HG02981 (cell line): Measurements from ENCODE around the gene SESN1.
"Not testable (repeated sequence)": the region's sequence is repeated elsewhere in the genome, so short reads cannot be mapped to it uniquely, and the experiment has no call there.

ENCODE experiments used
- ATAC-seq: cut with Tn5 transposase; IDR thresholded peaks from one replicate; pipeline ENCODE4 v1.9.1; 2021; ENCODE audit warnings: mild to moderate bottlenecking, moderate library complexity; ENCODE audit not compliant: unreplicated experiment

The SESN1 gene

DNA sequence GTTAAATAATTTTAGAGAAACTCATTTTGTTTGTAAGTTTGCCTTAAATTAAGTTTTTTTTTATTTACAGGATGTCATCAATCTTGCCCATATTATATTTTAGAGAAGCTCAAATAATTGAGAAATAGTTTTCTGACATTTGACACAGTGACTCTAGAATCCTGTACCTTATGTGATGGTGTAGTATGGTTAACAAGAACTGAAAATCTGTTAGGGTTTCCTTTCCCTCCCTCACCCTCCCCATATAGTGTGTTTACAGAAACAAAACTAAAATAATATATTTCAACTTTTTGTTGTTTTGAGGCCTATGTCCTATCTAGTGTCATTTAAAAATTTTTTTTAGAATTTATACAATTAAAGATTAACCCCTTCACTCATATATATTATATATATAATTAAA lies 91.8 kb downstream of the SESN1 start:
- ATAC-seq, result no peak

DNA sequence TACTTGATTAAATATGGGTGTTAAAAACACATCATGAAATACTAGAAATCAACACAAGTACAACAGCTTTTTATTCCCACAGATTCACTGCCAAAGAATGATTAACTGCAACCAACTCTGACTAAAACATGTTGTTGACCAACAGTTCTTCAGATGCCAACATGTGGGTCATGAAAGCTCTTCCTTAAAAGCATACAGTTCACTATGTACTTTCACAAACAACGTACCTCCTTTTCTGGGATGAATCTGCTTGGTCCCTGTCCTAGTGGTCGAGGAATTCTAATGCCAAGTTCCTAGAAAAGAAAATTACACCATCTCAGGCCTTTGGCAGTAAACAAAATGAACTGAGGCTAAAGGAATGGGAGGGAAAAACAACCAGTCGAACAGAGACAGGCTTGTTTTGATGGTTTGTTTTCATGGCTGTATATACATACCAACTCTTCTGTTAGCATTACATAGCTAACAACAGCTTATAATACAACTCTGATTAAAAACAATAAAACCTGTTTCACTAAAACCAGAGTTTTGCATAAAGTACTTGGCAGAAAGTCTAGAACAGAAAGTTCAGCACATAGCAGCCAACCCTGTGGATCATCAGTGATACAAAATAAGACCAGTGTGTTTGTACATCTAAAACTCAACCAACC lies 92.5 kb downstream of the SESN1 start:
- no peak for ATAC-seq

- ATAC-seq, result no peak
Observed at GRCh38 chr6:109001291-109001894, 93.3 kb downstream of the SESN1 start.

DNA sequence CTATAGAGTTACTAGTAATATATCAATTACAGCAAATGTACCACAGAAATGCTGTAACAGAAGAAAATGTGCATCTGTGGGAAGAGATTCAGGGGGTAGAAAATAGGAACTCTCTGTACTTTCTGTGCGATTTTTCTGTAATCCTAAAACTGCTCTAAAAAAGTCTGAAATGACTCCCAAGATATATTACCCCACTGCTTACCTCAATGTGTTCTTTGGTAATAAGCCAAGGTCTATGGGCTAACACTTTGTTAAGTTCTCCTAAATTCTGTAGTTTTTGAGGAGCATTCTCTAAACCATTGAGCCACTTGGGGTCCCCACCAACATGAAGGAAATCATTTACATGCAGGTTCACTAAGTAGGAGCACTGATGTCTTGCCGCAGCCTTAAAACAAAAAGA lies 94.4 kb downstream of the SESN1 start:
- no peak for ATAC-seq

GRCh38 chr6:108999428-108999827 lies 95.2 kb downstream of the SESN1 start:
- ATAC-seq, result no peak

- no peak for ATAC-seq
Observed at GRCh38 chr6:108998485-108998884, 96.2 kb downstream of the SESN1 start.

DNA sequence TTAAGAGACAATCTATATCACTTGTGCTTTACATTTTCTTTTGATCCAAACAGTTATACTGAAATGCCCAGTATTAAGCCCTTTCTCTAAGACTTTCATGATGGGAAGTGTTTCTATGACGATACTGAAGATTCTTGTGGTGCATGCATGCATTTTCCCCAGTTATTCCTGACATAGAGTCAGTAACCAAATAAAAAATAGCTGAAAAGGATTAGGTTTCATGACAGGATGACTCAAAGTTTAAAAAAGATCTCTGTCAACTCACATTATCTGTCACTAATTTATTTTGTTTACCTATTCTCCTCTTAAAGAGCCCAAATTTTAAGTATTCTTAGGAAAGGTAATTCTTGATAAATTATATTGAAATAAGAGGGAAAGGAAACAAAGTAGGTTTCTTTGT lies 98.4 kb downstream of the SESN1 start:
- ATAC-seq, result no peak

DNA sequence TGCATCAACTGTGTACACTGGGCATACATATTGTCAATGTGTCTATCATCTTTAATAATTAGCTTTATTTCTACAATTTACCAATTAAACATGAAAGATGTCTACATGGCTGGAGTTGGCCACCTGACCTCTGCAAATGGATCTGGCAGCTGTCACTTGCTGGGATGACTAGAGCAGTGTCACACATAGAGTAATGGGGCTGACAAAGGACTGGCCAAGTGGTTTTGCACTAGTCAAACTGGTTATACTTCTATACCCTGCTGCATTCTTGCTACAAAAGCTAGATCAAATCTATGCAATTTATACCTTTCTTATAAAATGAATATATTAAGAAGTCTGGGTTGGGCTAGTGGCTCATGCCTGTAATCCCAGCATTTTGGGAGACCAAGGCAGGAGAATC lies 99.3 kb downstream of the SESN1 start:
- ATAC-seq, result no peak

DNA sequence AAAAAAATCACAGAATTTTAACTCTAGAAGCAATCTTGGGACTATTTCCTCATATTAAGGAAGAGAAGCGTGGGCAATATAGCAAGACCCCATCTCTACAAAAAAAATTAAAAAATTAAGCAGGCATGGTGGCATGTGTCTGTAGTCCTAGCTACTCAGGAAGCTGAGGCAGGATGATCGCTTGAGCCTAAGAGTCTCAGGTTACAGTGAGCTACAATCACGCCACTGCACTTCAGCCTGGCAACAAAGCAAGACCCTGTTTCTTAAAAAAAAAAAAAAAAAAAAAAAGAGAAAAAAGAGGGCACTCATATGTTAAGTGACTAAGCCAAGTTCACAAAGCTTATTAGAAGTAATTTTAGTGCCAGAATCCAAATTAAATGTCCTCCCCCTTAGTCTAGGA lies 100.8 kb downstream of the SESN1 start:
- ATAC-seq, result no peak

DNA sequence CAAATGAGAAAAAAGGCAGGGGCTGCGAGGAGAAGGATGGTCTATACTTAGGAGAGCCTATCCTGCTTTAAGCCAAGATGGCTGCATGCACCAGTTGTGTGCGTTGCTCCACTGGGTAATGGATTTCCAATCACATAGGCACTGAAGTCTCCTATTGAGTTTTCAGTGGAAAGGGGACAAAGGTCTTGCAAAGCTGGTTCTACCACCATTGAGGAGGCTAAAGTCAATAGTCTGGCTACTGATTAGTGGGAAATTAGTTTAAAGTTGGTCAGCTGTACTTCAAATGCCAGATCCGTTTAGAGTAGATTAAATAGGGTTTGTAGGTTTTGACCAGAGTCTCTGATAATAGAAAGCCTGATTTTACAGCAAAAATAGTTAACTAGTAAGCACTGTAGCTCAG lies 104.9 kb downstream of the SESN1 start:
- no peak for ATAC-seq

DNA sequence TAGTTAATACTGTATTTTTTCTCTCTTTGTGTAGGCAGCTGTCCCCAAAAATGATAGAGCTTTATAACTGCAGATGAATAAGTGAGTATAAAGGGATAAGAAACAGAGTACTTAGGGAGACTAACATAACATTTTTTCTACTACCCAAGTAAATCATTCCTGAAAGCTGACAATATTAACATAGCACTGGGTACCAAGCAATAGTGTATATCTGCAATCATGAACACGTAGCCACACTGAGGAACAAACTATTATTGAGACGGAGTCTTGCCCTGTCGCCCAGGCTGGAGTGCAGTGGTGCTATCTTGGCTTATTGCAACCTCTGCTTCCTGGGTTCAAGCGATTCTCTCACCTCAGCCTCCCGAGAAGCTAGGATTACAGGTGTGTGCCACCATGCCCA lies 105.9 kb downstream of the SESN1 start:
- ATAC-seq, result no peak

- no peak for ATAC-seq
Observed at GRCh38 chr6:108988296-108988695, 106.3 kb downstream of the SESN1 start.

GRCh38 chr6:108987156-108987555 lies 107.5 kb downstream of the SESN1 start:
- no peak for ATAC-seq

GRCh38 chr6:108985301-108985700 lies 109.3 kb downstream of the SESN1 start:
- ATAC-seq, result no peak

DNA sequence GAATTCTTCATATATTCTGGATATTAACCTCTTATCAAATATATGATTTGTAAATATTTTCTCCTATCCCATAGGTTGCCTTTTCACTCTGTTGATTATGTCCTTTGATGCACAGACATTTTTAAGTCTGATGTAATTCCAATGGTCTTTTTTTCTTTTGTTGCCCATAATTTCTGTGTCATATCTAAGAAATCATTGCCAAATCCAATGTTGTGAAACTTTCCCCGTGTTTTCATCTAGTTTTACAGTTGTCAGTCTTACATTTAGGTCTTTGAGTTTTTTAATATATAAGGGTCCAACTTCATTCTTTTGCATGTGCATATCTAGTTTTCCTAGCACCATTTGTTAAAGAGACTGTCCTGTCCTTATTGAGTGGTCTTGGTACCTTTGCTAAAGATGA lies 111.5 kb downstream of the SESN1 start:
- no peak for ATAC-seq

DNA sequence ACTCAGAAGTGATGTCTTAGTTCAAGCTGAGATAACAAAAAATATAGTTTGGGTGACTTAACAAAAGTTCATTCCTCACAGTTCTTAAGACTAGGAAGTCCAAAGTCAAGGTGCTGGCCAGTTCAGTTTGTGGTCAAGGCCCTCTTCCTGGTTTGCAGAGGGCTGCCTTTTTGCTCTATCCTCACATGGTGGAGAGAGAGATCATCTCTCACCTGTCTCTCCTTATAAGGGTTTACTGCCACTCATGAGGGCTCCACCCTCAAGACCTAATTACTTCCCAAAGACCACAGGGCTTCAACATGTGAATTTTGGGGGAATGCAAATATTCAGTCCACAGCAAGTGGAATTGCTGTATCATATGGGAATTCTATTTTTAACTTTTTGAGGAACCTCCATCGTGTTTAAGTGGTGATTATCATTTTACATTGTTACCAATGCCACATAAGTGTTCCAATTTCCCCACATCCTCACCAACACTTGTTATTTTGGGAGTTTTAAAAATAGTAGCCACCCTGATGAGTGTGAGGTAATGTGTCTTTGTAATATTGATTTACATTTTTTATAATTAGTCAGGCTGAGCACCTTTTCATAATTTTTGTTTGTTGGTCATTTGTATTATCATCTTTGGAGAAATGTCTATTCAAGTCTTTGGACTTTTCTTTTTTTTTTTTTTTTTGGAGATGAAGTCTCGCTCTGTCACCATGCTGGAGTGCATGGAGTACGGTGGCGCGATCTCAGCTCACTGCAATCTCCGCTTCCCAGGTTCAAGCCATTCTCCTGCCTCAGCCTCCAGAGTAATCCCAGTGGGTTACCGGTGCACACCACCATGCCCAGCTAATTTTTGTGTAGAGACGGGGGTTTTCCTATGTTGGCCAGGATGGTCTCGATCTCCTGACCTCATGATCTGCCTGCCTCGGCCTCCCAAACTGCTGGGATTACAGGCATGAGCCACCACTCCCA lies 112.2 kb downstream of the SESN1 start:
- ATAC-seq, result no peak

DNA sequence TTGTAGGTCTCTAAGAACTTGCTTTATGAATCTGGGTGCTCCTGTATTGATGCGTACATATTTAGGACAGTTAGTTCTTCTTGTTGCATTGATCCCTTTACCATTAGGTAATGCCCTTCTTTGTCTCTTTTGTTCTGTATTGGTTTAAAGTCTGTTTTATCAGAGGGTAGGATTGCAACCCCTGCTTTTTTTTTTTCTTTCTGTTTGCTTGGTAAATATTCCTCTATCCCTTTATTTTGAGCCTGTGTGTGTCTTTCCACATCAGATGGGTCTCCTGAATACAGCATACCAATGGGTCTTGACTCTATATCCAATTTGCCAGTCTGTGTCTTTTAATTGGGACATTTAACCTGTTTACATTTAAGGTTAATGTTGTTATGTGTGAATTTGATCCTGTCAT lies 116.0 kb downstream of the SESN1 start:
- not testable (repeated sequence) for ATAC-seq

GRCh38 chr6:108974201-108974600 lies 120.4 kb downstream of the SESN1 start:
- no peak for ATAC-seq

GRCh38 chr6:108969776-108970175 lies 124.9 kb downstream of the SESN1 start:
- ATAC-seq, result no peak

DNA sequence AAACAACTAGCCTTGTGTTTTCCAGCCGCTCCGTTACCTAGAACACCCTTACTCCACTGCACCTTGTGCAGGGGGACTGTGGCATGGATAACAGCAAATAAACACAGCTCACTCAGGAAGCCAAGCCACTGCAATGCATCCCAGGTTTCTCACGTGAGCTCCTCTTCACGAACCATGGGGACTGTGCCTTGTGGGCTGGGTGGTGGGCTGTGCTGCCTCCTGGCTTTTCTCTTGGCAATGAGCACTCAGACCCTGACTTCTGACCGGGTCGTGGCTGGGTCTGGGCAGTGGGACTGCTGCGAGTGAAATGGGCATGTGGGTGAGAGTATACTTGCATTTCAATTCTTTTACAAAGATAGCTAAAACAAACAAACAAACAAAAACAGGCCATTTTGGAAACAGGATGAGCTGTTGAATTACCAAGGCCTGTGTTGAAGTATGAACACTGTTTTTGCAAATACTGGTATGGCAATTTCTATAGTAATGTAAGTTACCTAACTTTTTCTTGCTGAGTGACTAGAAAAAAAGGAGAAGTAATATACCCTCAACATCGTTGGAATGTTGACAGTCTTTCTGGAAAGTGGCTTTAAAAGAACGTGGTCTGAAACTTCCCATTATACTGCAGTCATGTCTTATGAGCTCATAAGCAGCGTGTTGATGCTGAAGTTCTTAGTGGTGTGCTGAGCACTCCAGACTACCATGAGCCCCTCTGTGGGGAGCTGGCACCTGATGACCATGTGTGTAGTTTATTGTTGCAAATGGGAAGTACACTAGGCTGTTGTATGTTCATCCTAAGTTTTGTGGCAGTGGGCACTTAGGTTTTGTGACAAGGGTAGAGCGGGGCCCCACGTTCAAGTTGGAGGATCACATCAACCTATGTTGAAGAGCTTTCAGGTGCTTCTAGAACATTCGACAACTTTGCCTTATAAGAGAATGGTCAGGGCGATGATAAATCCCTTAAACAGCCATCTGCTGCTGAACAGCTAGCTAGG lies 126.0 kb downstream of the SESN1 start:
- ATAC-seq, result no peak
